ENCODE measurements around the gene OTOS.

Gene OTOS

DNA sequence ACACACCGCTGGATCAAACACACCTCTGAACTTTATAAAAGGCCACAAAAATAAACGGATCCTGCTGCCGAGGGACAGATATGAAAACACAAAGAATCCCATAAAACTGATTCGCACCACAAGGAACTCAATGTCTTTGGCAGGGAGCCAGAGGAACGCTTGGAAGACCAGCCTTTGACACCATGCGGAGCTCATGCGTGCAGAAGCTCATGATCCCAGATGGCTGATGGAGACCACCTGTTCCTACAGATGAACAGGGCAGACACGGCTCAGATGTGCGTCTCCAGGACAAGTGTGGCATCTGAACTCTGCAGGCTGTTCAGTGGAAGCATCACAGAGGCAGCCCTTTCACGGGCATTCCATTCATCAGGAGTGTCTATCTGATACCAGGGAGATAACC lies 29.2 kb downstream of the OTOS start:
- Histone ChIP-seq H3K9me3 (ENCODE audit: control insufficient read depth, low read length) (no peaks in the 10 kb centered on the region), H3K36me3 (ENCODE audit: control insufficient read depth, insufficient read depth, low read length) (no peaks in the 10 kb centered on the region), H3K4me3 (ENCODE audit: extremely low read depth, insufficient read depth, low read length, poor library complexity, severe bottlenecking) (no peak overlapping the region), H3K4me1 (ENCODE audit: control insufficient read depth, insufficient read depth, low read length, poor library complexity, severe bottlenecking) (no peaks in the 10 kb centered on the region), H3K27ac (ENCODE audit: low read depth, low read length, severe bottlenecking) (no peak overlapping the region)
- WGBS, 2 experiments (ENCODE audit: insufficient coverage in 2 of 2), result 90 to 93% methylated on average over 8 to 10 of the region's 10 CpGs

- Histone ChIP-seq H3K9me3 (ENCODE audit: control insufficient read depth, low read length) (no peaks in the 10 kb centered on the region), H3K4me3 (ENCODE audit: extremely low read depth, insufficient read depth, low read length, poor library complexity, severe bottlenecking) (no peak overlapping the region), H3K27ac (ENCODE audit: low read depth, low read length, severe bottlenecking) (no peak overlapping the region), H3K36me3 (ENCODE audit: control insufficient read depth, insufficient read depth, low read length) (no peaks in the 10 kb centered on the region), H3K4me1 (ENCODE audit: control insufficient read depth, insufficient read depth, low read length, poor library complexity, severe bottlenecking) (no peaks in the 10 kb centered on the region)
- 82 to 83% methylated on average over 8 to 11 of the region's 11 CpGs for WGBS, 2 experiments (ENCODE audit: insufficient coverage in 2 of 2)
These were observed 31.1 kb downstream of the OTOS start for GRCh38 chr2:240109386-240109785.

GRCh38 chr2:240107477-240107796 lies 33.0 kb downstream of the OTOS start:
- 79 to 81% methylated on average over 6 of the region's 6 CpGs for WGBS, 2 experiments (ENCODE audit: insufficient coverage in 2 of 2)
- H3K36me3 ChIP-seq (ENCODE audit: control insufficient read depth, insufficient read depth, low read length), result no peaks in the 10 kb centered on the region
- no peak overlapping the region for H3K27ac ChIP-seq (ENCODE audit: low read depth, low read length, severe bottlenecking)
- no peaks in the 10 kb centered on the region for H3K4me1 ChIP-seq (ENCODE audit: control insufficient read depth, insufficient read depth, low read length, poor library complexity, severe bottlenecking)
- no peaks in the 10 kb centered on the region for H3K9me3 ChIP-seq (ENCODE audit: control insufficient read depth, low read length)
- H3K4me3 ChIP-seq (ENCODE audit: extremely low read depth, insufficient read depth, low read length, poor library complexity, severe bottlenecking), result no peak overlapping the region

DNA sequence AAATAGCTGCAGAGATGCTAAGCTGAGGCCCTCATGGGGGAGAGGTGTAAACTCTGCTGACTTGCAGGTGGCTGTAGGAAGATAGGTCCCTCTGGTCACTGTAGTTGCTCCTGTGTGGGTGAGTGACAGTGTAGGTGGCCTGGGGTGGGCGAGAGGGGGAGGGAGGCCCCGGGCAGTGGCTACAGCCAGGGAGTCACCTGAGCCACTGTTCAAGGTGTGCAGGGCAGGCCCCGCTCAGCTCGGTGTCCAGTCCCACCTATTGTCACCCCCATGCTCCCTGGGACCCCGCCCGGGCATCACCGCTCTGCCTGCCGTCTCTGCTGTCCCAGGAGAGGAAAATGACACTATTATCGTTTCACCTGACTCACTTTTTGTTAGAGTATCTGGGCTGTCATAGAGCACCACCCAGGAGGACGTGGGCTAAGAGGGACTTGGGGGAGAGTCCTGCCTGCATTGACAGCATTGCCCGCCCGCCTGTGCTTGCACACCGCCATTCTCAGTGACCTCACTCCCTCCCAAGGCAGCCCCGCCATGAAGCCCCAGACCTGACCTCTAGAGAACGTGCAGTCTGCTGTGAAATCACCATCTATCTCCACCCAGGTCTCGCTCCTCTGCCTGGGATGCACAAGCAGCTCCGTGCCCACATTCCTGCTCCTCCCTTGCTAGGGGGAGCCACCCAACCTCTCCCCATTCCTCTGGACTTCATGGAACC lies 33.5 kb downstream of the OTOS start:
- no peaks in the 10 kb centered on the region for H3K36me3 ChIP-seq (ENCODE audit: control insufficient read depth, insufficient read depth, low read length)
- no peak overlapping the region for H3K27ac ChIP-seq (ENCODE audit: low read depth, low read length, severe bottlenecking)
- H3K4me1 ChIP-seq (ENCODE audit: control insufficient read depth, insufficient read depth, low read length, poor library complexity, severe bottlenecking), result no peaks in the 10 kb centered on the region
- no peak overlapping the region for H3K4me3 ChIP-seq (ENCODE audit: extremely low read depth, insufficient read depth, low read length, poor library complexity, severe bottlenecking)
- no peaks in the 10 kb centered on the region for H3K9me3 ChIP-seq (ENCODE audit: control insufficient read depth, low read length)
- 89 to 91% methylated on average over 9 to 13 of the region's 17 CpGs for WGBS, 2 experiments (ENCODE audit: insufficient coverage in 2 of 2)

GRCh38 chr2:240105982-240106381 lies 34.5 kb downstream of the OTOS start:
- WGBS, 2 experiments (ENCODE audit: insufficient coverage in 2 of 2), result 84 to 87% methylated on average over 7 to 8 of the region's 11 CpGs
- H3K36me3 ChIP-seq (ENCODE audit: control insufficient read depth, insufficient read depth, low read length), result no peaks in the 10 kb centered on the region
- no peaks in the 10 kb centered on the region for H3K9me3 ChIP-seq (ENCODE audit: control insufficient read depth, low read length)
- no peak overlapping the region for H3K27ac ChIP-seq (ENCODE audit: low read depth, low read length, severe bottlenecking)
- no peak overlapping the region for H3K4me3 ChIP-seq (ENCODE audit: extremely low read depth, insufficient read depth, low read length, poor library complexity, severe bottlenecking)
- H3K4me1 ChIP-seq (ENCODE audit: control insufficient read depth, insufficient read depth, low read length, poor library complexity, severe bottlenecking), result no peaks in the 10 kb centered on the region

- Histone ChIP-seq H3K9me3 (ENCODE audit: control insufficient read depth, low read length) (no peaks in the 10 kb centered on the region), H3K36me3 (ENCODE audit: control insufficient read depth, insufficient read depth, low read length) (no peaks in the 10 kb centered on the region), H3K4me1 (ENCODE audit: control insufficient read depth, insufficient read depth, low read length, poor library complexity, severe bottlenecking) (no peaks in the 10 kb centered on the region), H3K4me3 (ENCODE audit: extremely low read depth, insufficient read depth, low read length, poor library complexity, severe bottlenecking) (no peak overlapping the region), H3K27ac (ENCODE audit: low read depth, low read length, severe bottlenecking) (no peak overlapping the region)
- WGBS, 2 experiments (ENCODE audit: insufficient coverage in 2 of 2), result 80 to 100% methylated on average over 1 to 3 of the region's 4 CpGs
These were observed 37.3 kb downstream of the OTOS start for GRCh38 chr2:240103136-240103535.

DNA sequence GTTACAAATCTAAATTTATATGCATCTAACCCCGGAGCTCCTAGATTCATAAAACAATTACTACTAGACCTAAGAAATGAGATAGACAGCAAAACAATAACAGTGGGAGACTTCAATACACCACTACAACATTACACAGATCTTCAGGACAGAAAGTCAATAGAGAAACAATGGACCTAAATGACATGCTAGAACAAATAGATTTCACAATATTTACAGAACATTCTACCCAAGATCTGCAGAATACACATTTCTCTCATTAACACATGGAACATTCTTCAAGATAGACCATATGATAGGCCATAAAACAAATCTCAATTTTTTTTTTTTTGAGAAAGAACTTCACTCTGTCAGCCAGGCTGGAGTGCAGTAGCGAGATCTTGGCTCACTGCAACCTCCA lies 42.1 kb downstream of the OTOS start:
- no peak overlapping the region for H3K27ac ChIP-seq (ENCODE audit: low read depth, low read length, severe bottlenecking)
- H3K9me3 ChIP-seq (ENCODE audit: control insufficient read depth, low read length), result no peaks in the 10 kb centered on the region
- no peaks in the 10 kb centered on the region for H3K36me3 ChIP-seq (ENCODE audit: control insufficient read depth, insufficient read depth, low read length)
- H3K4me1 ChIP-seq (ENCODE audit: control insufficient read depth, insufficient read depth, low read length, poor library complexity, severe bottlenecking), result no peaks in the 10 kb centered on the region
- 60% methylated on average over 1 of the region's 2 CpGs; no CpG with 5 or more reads in 1 of the 2 experiments for WGBS, 2 experiments (ENCODE audit: insufficient coverage in 2 of 2)
- no peak overlapping the region for H3K4me3 ChIP-seq (ENCODE audit: extremely low read depth, insufficient read depth, low read length, poor library complexity, severe bottlenecking)

DNA sequence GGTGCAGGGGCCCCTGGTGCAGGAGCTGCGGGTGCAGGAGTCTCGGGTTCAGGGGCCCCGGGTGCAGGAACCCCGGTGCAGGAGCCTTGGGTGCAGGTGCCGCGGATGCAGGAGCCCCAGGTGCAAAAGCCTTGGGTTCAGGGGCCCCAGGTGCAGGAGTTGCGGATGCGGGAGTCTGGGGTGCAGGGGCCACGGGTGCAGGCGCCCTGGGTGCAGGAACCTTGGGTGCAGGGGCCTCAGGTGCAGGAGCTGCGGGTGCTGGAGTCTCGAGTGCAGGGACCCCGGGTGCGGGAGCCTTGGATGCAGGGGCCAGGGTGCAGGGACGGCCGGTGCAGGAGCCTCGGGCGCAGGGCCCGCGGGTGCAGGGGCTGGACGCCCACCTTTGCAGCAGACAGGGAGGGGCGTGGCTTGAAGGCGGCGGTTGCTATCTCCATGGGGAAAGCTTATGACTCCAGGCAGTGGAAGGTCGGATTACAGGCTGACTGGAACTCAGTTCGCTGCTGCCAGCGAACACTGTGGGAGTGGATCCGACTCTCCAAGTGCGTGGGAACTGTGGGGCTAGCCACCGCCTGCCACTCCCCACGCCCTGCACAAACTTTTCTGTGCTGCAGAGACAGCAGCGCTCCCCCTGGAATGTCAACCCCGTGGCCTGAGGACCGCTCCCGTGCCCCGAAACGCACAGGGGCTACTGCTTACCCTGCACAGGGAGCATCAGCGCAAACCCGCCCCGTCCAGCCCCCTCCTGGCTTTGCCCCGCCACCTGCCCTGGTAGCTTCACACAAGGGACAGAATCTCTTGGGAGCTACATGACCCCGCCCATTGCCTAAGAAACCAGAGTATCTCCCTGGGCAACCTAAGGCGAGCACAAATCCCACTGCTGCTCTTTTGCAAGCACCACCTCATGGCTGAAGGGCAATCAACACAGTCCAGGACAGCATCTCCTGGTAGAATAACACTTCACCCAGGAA lies 44.6 kb downstream of the OTOS start:
- Histone ChIP-seq H3K9me3 (ENCODE audit: control insufficient read depth, low read length) (no peaks in the 10 kb centered on the region), H3K27ac (ENCODE audit: low read depth, low read length, severe bottlenecking) (no peak overlapping the region), H3K4me1 (ENCODE audit: control insufficient read depth, insufficient read depth, low read length, poor library complexity, severe bottlenecking) (no peaks in the 10 kb centered on the region), H3K4me3 (ENCODE audit: extremely low read depth, insufficient read depth, low read length, poor library complexity, severe bottlenecking) (no peak overlapping the region), H3K36me3 (ENCODE audit: control insufficient read depth, insufficient read depth, low read length) (no peaks in the 10 kb centered on the region)
- WGBS, 2 experiments (ENCODE audit: insufficient coverage in 2 of 2), result 31 to 33% methylated on average over 39 to 43 of the region's 43 CpGs

DNA sequence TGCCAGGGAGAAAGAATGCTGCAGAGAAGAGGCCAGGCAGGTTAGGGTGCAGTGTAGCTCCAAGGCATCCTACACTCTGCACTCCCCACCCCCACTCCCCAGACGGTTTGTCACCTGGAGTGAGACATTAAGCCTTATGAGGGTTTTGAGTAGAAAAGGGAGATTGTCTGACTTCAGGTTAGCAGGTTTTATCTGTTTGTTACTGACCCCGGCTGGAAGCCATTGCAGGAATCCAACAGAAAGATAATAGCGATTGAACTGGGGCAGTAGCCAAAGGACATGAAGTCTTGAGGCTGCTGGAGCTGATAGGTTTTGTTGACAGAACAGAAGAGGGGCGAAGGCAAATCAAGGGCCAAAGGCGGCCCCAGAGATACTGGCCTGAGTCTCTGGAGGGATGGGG lies 51.2 kb downstream of the OTOS start:
- Histone ChIP-seq H3K27ac (ENCODE audit: low read depth, low read length, severe bottlenecking) (no peak overlapping the region), H3K36me3 (ENCODE audit: control insufficient read depth, insufficient read depth, low read length) (no peaks in the 10 kb centered on the region), H3K4me3 (ENCODE audit: extremely low read depth, insufficient read depth, low read length, poor library complexity, severe bottlenecking) (no peak overlapping the region), H3K4me1 (ENCODE audit: control insufficient read depth, insufficient read depth, low read length, poor library complexity, severe bottlenecking) (no peaks in the 10 kb centered on the region), H3K9me3 (ENCODE audit: control insufficient read depth, low read length) (peaks cover 3% of the 10 kb centered on the region)
- WGBS, 2 experiments (ENCODE audit: insufficient coverage in 2 of 2), result 89 to 95% methylated on average over 2 to 4 of the region's 5 CpGs
